GM12865 (cell line): ENCODE results near the gene HBP1.
"Not testable (repeated sequence)": the region's sequence is repeated elsewhere in the genome, so short reads cannot be mapped to it uniquely, and the experiment has no call there.

Experiments used
- DNase-seq: peaks from one replicate; pipeline ENCODE4 v3.0.0; 2010; ENCODE audit warnings: low read depth
- H3K4me3 ChIP-seq: 2 replicates; pipeline ENCODE4 v1.5.1; 2011; ENCODE audit warnings: mild to moderate bottlenecking, low read depth, low read length, control low read depth
- TF ChIP-seq, protein P1 (sequence below): IDR thresholded peaks from 2 replicates; pipeline ENCODE4 v1.5.1; 2011; ENCODE audit warnings: low read length, control low read depth, low read depth, inconsistent platforms; ENCODE audit not compliant: insufficient read depth; ENCODE audit errors: missing control alignments

HBP1 gene

DNA sequence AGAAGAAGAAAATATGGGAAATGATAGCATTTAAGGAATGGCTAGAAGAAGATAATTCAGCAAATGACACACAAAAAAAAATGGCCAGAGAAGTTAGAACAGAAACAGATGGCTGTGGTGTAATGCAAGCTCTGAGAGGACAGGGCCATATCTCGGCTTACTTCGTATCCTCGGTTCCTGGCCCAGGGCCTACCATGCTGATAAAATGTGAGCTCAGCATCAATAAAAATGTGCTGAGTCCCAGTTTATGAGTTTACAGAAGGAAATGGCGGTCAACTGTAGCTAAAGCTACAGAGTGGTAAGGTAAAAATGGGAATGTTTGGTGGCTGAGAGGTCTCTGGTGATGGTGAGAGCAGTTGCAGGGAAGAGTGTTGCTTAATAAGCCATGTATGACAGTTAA is 40.8 kb downstream of the HBP1 start:
- TF ChIP-seq, protein P1, sequence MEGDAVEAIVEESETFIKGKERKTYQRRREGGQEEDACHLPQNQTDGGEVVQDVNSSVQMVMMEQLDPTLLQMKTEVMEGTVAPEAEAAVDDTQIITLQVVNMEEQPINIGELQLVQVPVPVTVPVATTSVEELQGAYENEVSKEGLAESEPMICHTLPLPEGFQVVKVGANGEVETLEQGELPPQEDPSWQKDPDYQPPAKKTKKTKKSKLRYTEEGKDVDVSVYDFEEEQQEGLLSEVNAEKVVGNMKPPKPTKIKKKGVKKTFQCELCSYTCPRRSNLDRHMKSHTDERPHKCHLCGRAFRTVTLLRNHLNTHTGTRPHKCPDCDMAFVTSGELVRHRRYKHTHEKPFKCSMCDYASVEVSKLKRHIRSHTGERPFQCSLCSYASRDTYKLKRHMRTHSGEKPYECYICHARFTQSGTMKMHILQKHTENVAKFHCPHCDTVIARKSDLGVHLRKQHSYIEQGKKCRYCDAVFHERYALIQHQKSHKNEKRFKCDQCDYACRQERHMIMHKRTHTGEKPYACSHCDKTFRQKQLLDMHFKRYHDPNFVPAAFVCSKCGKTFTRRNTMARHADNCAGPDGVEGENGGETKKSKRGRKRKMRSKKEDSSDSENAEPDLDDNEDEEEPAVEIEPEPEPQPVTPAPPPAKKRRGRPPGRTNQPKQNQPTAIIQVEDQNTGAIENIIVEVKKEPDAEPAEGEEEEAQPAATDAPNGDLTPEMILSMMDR, result no peak
- H3K4me3 ChIP-seq, result no peak overlapping the region
- DNase-seq, result no peak

DNA sequence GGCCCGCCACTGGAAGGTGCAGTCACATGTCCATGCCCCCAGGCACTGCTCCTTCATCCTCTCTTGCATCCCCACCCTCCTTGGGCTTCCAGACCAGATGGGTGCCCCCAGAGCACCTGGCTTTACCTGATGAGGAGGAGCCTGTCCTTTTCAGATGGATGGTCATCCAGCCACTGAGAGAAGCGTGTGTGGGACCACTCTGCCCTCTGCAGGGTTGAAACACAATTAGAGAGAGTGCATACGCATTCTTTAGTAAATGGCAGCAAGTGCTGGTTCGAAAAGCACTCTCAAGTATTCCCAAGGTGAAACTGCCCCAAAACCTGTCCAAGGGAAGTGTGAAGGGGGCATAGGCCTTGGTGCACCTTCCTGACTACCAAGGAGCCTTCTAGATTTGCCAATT is 41.6 kb downstream of the HBP1 start:
- H3K4me3 ChIP-seq, result no peak overlapping the region
- DNase-seq, result no peak
- TF ChIP-seq, protein P1, result no peak

DNA sequence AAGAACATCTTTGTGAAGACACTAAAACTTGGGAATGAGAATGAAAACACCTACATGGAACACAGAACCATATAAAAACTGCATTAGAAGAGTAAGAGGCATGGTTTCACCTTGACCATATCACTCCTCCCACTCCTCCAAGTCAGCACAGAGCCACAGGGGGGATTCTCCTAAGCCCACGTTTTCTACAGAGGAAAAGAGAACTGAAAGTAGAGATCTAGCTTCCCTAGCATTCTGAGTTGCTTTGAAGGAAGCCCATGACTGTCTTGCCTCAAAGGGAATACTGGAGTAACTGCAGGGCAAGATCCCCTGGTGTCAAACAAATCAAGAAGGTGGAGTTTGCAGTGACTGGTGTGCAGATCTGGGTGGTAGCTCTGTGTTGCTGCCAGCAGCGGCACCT is 43.9 kb downstream of the HBP1 start:
- TF ChIP-seq, protein P1, result no peak
- no peak overlapping the region for H3K4me3 ChIP-seq
- no peak for DNase-seq

DNA sequence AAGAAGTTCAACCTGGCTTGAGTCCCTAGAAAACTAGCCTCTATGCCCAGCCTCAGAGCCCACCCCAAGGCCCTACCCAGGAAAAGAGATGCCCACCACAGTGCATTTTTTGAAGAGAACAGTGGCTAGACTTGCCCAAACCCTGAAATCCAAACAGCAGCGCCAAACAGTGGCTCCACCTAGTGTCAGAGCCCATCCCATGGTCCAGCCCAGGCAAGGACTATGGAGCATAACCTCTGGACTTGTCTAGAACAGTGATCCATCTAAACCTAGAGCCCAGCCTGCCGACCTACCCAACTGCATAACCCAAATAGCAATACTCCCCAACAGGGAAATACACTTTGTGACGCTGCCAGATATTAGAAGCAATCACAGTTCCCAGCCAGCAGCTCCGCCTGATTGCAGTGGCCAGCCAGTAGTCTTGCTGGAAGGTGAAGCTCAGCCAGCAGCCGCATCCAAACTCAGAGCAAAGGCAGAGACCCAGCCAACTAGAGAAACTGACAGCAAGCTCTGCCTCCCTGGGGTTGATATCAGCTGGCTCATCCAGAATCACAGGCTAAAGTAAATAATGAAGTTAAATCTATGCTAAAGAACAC is 44.5 kb downstream of the HBP1 start:
- no peak overlapping the region for H3K4me3 ChIP-seq
- TF ChIP-seq, protein P1, result no peak
- no peak for DNase-seq

DNA sequence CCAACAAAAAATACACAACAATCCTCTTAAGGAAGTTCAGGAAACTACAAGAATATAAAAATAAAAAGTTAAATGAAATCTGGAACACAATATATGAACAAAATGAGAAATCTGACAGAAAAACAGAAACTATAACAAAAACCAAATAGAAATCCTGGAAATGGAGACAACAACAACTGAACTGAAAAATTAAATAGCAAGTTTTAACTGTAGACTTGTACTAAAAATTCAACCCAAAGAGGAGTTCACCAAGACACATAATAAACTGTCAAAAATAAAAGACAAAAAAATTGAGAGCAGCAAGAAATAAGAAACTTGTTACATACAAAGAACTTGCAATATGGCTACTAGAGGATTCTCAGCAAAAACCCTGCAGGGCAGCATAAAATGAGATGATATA is 45.1 kb downstream of the HBP1 start:
- no peak for DNase-seq
- TF ChIP-seq, protein P1, result no peak
- no peak overlapping the region for H3K4me3 ChIP-seq

DNA sequence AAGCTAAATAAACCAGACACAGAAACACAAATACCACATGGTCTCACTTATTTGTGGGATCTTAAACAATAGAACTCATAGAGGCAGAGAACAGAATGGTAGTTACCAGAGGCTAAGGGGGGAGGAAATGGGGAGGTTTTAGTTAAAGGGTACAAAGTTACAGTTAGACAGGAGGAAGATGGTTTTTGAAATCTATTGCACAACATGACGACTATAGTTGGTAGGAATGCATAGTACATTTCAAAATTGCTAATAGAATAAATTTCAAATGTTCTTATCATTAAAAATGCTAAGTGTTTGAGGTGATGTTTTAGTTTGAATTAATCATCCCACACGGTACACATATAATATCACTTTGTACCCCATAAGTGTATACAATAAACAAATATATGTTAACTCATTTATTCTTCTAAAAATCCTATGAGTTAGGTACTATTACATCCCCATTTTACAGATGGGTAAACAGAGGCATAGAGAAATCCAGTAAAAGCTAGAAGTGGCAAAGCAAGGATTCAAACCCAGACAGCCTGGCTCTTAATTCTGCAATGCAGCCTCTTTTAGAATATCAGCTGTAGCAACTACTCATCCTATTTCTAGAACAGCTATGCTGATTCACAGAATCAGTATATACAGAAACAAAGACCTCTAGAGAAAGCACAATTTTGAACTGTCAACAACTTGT is 50.9 kb downstream of the HBP1 start:
- DNase-seq, result no peak
- TF ChIP-seq, protein P1, result no peak
- H3K4me3 ChIP-seq, result no peak overlapping the region

DNA sequence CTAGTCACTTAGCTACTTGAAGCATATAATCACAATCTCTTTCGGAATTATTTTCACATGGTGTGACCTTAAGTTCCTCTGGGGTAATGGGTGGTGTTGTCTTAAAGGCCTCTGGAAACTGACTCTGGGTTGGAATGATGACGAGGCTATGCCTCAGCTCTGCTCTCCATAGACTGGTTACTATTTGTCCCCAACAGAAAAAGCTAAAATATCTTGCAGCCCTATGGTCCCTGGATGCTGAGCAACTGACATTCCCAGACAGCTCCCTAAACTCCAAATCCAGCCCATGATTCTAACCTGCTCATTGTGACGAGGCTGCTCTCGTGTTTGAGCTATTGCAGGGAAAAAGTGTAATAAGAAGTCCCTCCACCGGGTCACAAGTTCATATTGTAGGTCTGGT is 51.6 kb downstream of the HBP1 start:
- no peak overlapping the region for H3K4me3 ChIP-seq
- DNase-seq, result no peak
- TF ChIP-seq, protein P1, result no peak

DNA sequence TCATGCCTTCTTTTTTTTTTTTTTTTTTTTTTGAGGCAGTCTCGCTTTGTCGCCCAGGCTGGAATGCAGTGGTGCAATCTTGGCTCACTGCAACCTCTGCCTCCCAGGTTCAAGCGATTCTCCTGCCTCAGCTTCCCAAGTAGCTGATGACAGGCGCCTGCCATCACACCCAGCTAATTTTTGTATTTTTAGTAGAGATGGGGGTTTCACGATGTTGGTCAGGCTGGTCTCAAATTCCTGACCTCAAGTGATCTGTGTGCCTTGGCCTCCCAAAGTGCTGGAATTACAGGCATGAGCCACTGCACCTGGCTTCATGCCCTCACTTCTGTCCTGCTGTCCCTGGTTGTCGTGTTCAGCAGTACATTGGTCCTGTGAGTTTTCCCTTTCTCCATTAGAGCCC is 52.0 kb downstream of the HBP1 start:
- not testable (repeated sequence) for H3K4me3 ChIP-seq, DNase-seq
